Keratinocyte (primary cell): ENCODE data around the gene C19orf85. TPM values are rescaled to one million over a fixed set of nuclear protein-coding genes. Genes with fewer than 3 reads are reported as not detected.

Experiments
- DNase-seq: peaks from one replicate; pipeline ENCODE4 v3.0.0-alpha.2; 2011; ENCODE audit warnings: low read depth, missing footprints, low spot score
- FAIRE-seq: peaks from 2 replicates; lab custom pipeline; 2011; peaks lifted over from hg19 to GRCh38; lab: Jason Lieb, UNC
- H2AFZ ChIP-seq: 2 replicates; pipeline ENCODE4 v1.6.0; 2012; ENCODE audit warnings: low read length, control low read depth, inconsistent platforms; ENCODE audit not compliant: control insufficient read depth
- H3K27ac ChIP-seq: 2 replicates; pipeline ENCODE4 v1.5.1; 2011; ENCODE audit warnings: low read length; ENCODE audit not compliant: control insufficient read depth, insufficient read depth
- H3K27me3 ChIP-seq: 3 replicates; pipeline ENCODE4 v1.6.0; 2011; ENCODE audit warnings: low read length; ENCODE audit not compliant: control insufficient read depth, insufficient read depth; ENCODE audit errors: extremely low read depth
- H3K36me3 ChIP-seq, 2 experiments: 2 replicates in 1 of 2; 3 replicates in 1 of 2; pipeline ENCODE4 v1.5.1; 2011; ENCODE audit warnings: low read length in 2 of 2, mild to moderate bottlenecking in 1 of 2; ENCODE audit not compliant: control insufficient read depth in 2 of 2, insufficient read depth in 2 of 2; ENCODE audit errors: extremely low read depth in 1 of 2
- H3K4me1 ChIP-seq: 3 replicates; pipeline ENCODE4 v1.5.1; 2011; ENCODE audit warnings: low read length; ENCODE audit not compliant: control insufficient read depth, insufficient read depth; ENCODE audit errors: extremely low read depth
- H3K4me2 ChIP-seq: 3 replicates; pipeline ENCODE4 v1.6.0; 2011; ENCODE audit warnings: low read depth, low read length; ENCODE audit not compliant: control insufficient read depth, insufficient read depth; ENCODE audit errors: extremely low read depth
- H3K4me3 ChIP-seq, 3 experiments: fragments of 200-600 bp in 1 of 3; sonication (generic) in 1 of 3; 2 replicates in 2 of 3; 3 replicates in 1 of 3; pipeline ENCODE4 v1.5.1; 2011 to 2016; ENCODE audit warnings: low read length in 3 of 3, mild to moderate bottlenecking in 3 of 3, control low read depth in 2 of 3, inconsistent platforms in 1 of 3, low read depth in 1 of 3, mixed read lengths in 1 of 3, mixed run types in 1 of 3, moderate library complexity in 1 of 3; ENCODE audit not compliant: control insufficient read depth in 2 of 3, insufficient read depth in 2 of 3; ENCODE audit errors: extremely low read depth in 1 of 3
- H3K79me2 ChIP-seq: 2 replicates; pipeline ENCODE4 v1.6.0; 2012; ENCODE audit warnings: low read length; ENCODE audit not compliant: control insufficient read depth, insufficient read depth
- H3K9ac ChIP-seq: 3 replicates; pipeline ENCODE4 v1.6.0; 2011; ENCODE audit warnings: low read length; ENCODE audit not compliant: control insufficient read depth, insufficient read depth; ENCODE audit errors: extremely low read depth
- H3K9me1 ChIP-seq: 3 replicates; pipeline ENCODE4 v1.6.0; 2011; ENCODE audit warnings: low read length; ENCODE audit not compliant: control insufficient read depth, insufficient read depth; ENCODE audit errors: extremely low read depth
- H3K9me3 ChIP-seq: 2 replicates; pipeline ENCODE4 v1.5.1; 2012; ENCODE audit warnings: low read depth, low read length; ENCODE audit not compliant: control insufficient read depth
- H4K20me1 ChIP-seq: 3 replicates; pipeline ENCODE4 v1.6.0; 2011; ENCODE audit warnings: low read length; ENCODE audit not compliant: control insufficient read depth, insufficient read depth; ENCODE audit errors: extremely low read depth
- EZH2 ChIP-seq: IDR thresholded peaks from one replicate; pipeline ENCODE4 v1.6.1; 2012; ENCODE audit warnings: inconsistent platforms, mild to moderate bottlenecking, low read length, moderate library complexity
- dilution Hi-C: fragments of 300-500 bp; cut with MboI; formaldehyde crosslinking; loops from one replicate; pipeline ENCODE4 v1.7.0; 2020; ENCODE audit warnings: low sequenced_read_pairs; ENCODE audit not compliant: extremely low pct_ligation_motif_present
- polyA plus RNA-seq, 5 experiments: library from polyadenylated mRNA; depleted of rRNA in 3 of 5; stranded (reverse) in 3 of 5; stranded (forward) in 1 of 5; unstranded in 1 of 5; fragments of >200 nt; gene quantifications; 1 replicate in 1 of 5; 2 replicates in 3 of 5; 3 replicates in 1 of 5; pipeline versions ENCODE4 v1.2.1 to v1.2.3, GENCODE V29; 2011 to 2012; ENCODE audit warnings: missing spikeins in 2 of 5, low read depth in 1 of 5, low replicate concordance in 1 of 5
- TF ChIP-seq, protein P1 (sequence below), 3 experiments: IDR thresholded peaks in 1 of 3; conservative IDR thresholded peaks in 1 of 3; optimal IDR thresholded peaks in 1 of 3; 2 replicates in 2 of 3; 3 replicates in 1 of 3; pipeline versions ENCODE3 to v1.5.1; 2011; ENCODE audit warnings: low read length in 3 of 3, mild to moderate bottlenecking in 3 of 3, moderate library complexity in 2 of 3, control low read depth in 1 of 3, inconsistent platforms in 1 of 3; ENCODE audit not compliant: insufficient read depth in 2 of 3; ENCODE audit errors: extremely low read depth in 1 of 3

C19orf85 gene
- polyA plus RNA-seq, 1 donor (not counting 4 experiments of a cell fraction or from before 2014, with no cell fraction given): not detected

GRCh38 chr19:55443824-55444480 lies 20.6 kb downstream of the C19orf85 start:
- TF ChIP-seq, protein P1, sequence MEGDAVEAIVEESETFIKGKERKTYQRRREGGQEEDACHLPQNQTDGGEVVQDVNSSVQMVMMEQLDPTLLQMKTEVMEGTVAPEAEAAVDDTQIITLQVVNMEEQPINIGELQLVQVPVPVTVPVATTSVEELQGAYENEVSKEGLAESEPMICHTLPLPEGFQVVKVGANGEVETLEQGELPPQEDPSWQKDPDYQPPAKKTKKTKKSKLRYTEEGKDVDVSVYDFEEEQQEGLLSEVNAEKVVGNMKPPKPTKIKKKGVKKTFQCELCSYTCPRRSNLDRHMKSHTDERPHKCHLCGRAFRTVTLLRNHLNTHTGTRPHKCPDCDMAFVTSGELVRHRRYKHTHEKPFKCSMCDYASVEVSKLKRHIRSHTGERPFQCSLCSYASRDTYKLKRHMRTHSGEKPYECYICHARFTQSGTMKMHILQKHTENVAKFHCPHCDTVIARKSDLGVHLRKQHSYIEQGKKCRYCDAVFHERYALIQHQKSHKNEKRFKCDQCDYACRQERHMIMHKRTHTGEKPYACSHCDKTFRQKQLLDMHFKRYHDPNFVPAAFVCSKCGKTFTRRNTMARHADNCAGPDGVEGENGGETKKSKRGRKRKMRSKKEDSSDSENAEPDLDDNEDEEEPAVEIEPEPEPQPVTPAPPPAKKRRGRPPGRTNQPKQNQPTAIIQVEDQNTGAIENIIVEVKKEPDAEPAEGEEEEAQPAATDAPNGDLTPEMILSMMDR (optimal IDR thresholded peaks at IDR 0.05 in 1 of 3, IDR thresholded peaks at IDR 0.05 in 1 of 3, conservative IDR thresholded peaks at IDR 0.05 in 1 of 3; ENCODE audit: extremely low read depth in 1 of 3, insufficient read depth in 2 of 3, low read length in 3 of 3): no peak
- peak; percentile 65 for TF ChIP-seq EZH2
- Histone ChIP-seq H3K27ac (no peak overlapping the region), H3K4me1 (peaks cover 28% of the 10 kb centered on the region), H3K4me3 (no peak overlapping the region), H4K20me1 (peaks cover 5% of the 10 kb centered on the region), H3K9me1 (no peaks in the 10 kb centered on the region), H2AFZ (no peak overlapping the region), H3K79me2 (no peaks in the 10 kb centered on the region), H3K9ac (no peak overlapping the region), H3K9me3 (no peaks in the 10 kb centered on the region), H3K4me2 (no peak overlapping the region), H3K36me3 (no peaks in the 10 kb centered on the region), H3K27me3 (peaks cover 54% of the 10 kb centered on the region)
- no peak for DNase-seq
- dilution Hi-C loops: no loop called here
- no peak for FAIRE-seq

GRCh38 chr19:55443045-55443823 lies 21.3 kb downstream of the C19orf85 start, which contains the start of gene SHISA7:
SHISA7 (minus strand) TSS chr19:55443300; CDS start chr19:55442863, 437 bp downstream.
- Histone ChIP-seq H3K4me3 (no peak within 1 kb of the TSS), H3K4me2 (no peak within 1 kb of the TSS), H3K27ac (no peak within 1 kb of the TSS), H3K9me1 (no peaks in the 10 kb centered on the region), H3K36me3 (no peaks in the 10 kb centered on the region), H3K27me3 (peaks cover 58% of the 10 kb centered on the region), H2AFZ (no peak within 1 kb of the TSS), H3K79me2 (no peaks in the 10 kb centered on the region), H3K4me1 (peaks cover 27% of the 10 kb centered on the region), H3K9ac (no peak within 1 kb of the TSS), H3K9me3 (no peaks in the 10 kb centered on the region), H4K20me1 (peaks cover 7% of the 10 kb centered on the region)
- FAIRE-seq (no peak), DNase-seq (no peak)
- TF ChIP-seq, protein P1 (optimal IDR thresholded peaks at IDR 0.05 in 1 of 3, IDR thresholded peaks at IDR 0.05 in 1 of 3, conservative IDR thresholded peaks at IDR 0.05 in 1 of 3; ENCODE audit: extremely low read depth in 1 of 3, insufficient read depth in 2 of 3, low read length in 3 of 3): no peak
- TF ChIP-seq EZH2: peak; percentile 75
- dilution Hi-C loops: no loop called here
